RCC 7860 (cell line): ENCODE measurements around the gene NCBP2.

Experiments
- DNase-seq: peaks from one replicate; pipeline ENCODE4 v3.0.0-alpha.2; 2015; ENCODE audit warnings: low spot score
- FAIRE-seq: peaks from 2 replicates; lab custom pipeline; 2012; peaks lifted over from hg19 to GRCh38; lab: Jason Lieb, UNC

Gene NCBP2

GRCh38 chr3:196889844-196890708, 52.3 kb downstream of the NCBP2 start:
- FAIRE-seq (no peak), DNase-seq (no peak)

DNA sequence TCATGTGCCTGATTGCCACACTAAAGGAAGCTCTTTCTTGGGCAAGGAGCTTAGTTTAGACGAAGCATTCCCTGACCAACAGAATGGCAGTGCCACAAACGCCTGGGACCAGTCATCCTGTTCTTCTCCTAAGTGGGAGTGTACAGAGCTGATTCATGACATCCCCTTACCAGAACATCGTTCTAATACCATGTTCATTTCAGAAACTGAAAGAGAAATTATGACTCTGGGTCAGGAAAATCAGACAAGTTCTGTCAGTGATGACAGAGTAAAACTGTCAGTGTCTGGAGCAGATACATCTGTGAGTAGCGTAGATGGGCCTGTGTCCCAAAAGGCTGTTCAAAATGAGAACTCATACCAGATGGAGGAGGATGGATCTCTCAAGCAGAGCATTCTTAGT, 56.2 kb downstream of the NCBP2 start:
- no peak for FAIRE-seq
- DNase-seq = no peak
